Inferior parietal cortex (tissue), 1 donor: ENCODE results near the gene RASGRF1.
"Not testable (repeated sequence)": the region's sequence is repeated elsewhere in the genome, so short reads cannot be mapped to it uniquely, and the experiment has no call there.

ENCODE experiments used
- DNase-seq: peaks from one replicate; pipeline ENCODE4 v3.0.0-alpha.2; 2016; ENCODE audit errors: extremely low spot score

Gene RASGRF1

DNA sequence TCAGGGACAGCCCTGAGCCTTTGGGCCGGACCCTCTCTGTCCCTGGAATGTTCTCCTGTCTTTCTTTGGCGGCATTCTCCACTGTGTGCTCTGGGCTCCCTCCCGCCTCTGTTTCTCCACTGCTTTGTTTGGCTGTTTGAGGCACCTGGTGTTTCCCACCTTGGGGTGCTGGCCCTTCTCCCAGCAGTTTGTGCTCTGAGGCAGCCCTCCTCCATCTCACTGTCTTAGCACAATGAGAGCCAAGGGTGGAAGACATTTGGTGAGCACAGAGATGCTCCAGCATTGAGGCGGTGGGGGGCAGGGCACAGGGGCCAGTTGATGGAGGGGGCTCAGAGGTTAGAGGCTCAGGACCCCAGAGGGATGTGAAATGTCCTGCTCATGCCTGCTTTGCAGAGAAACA is 54.3 kb downstream of the RASGRF1 start:
- DNase-seq: no peak

- no peak for DNase-seq
Measured at GRCh38 chr15:79035814-79036213, 54.8 kb downstream of the RASGRF1 start.

DNA sequence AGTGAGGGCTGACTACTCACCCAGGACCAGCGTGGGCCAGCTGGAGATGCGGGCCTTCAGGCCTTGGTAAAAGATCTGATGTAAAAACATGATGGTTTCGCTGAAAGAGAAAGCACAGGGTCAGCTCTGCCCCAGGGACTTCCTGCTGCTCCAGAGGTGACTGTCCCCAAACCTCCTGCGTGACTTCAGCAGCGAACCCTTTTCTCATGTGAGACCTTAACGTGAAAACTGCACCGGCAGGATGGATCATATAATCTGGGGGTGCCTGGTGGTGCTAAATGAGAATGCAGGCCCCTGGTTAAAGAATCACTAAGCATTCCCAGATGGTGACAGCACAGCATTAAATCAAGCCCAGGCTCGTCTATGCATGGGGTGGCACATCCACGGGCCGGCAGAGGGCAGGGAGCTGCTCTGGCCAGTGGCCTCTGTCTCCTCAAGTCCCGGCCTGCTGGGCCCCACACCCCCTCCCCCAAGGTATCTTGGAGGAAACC is 55.4 kb downstream of the RASGRF1 start:
- DNase-seq: no peak

DNA sequence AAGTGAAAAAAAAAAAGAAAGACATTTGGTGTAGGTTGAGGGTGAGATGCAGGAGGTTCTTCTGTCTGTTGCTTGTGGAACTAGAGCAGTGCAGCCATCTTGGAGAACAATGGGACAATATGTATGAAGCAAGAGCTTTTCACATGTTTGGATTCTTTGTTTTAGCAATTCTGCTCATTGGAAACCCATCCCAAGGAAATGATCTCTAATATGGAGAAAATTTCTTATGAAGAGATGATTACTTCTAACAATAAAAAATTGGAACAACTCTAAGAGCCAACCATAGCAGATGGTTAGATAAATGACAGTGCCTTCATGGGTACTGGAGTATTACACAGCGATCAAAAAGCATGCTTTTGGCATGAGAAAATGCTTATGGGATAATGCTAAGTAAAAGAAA is 56.3 kb downstream of the RASGRF1 start:
- DNase-seq: no peak

DNA sequence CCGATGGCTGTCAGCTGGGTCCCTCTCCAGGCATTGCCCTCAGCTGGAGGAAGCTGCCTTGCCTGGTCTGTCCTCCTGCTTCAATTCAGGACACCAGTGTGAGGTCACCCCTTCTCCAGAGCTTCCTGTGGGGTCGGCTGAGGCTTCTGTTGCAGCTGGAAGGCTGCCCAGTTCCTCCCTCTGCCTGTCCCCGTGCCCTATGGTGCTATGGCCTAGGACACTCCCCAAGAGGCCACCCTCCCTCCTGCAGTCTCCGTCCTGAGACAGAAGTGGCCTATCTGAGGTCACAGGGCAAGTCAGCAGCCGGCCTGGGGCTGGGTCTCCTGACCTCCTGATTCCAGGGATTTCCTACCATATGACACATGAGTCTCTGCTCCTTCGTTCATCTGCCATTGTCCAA is 57.9 kb downstream of the RASGRF1 start:
- DNase-seq: no peak

- no peak for DNase-seq
Measured at GRCh38 chr15:79031821-79032220, 58.8 kb downstream of the RASGRF1 start.

DNA sequence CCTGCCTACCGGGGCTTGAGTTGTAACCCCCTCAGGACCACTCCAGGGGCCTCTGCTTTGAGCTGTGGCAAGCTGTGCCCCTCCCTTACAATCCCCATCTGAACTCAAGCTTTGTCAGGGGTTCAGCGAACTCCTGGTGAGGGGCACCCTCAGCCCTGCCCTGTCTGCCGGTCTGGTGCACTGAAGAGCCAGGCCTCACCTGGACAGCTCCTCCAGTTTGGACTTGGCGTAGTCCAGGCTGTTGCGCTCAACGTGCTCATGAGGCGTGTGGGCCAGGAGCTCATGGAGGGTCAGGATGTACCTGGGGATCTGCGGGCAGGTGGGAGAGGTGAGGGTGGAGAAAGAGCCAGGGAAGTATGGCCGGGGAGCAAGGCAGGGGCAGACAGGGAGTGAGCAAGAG is 59.4 kb downstream of the RASGRF1 start:
- no peak for DNase-seq

- DNase-seq: no peak
Measured at GRCh38 chr15:79030470-79030869, 60.1 kb downstream of the RASGRF1 start.

DNA sequence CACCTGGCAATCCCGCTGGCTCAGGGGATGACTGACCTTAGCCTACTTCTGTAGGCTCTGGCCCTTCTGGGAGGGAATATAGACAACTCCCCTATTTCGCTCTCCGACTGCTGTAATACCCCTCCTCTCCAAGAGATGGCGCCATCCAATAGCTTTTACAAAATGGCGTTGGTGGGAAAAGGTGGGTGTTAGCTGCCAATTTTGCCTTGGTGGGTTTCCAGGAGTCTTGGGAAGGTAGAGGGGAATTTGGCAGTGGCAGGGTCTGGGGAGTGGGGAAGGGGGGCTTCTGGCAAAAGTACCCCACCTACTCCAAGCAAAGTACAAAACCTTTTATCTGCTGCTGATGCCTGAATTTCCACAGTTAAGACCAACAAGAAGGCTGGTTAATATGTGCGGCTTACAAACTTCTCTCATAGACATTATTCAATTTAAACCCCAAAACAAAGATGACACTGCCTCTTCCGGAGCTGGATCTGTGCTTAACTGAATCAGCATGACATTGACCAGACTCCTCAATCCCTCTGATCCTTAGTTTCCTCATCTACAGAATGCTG is 62.1 kb downstream of the RASGRF1 start:
- DNase-seq: peak; percentile 85

- DNase-seq: no peak
Measured at GRCh38 chr15:79027532-79028410, 62.8 kb downstream of the RASGRF1 start.

DNA sequence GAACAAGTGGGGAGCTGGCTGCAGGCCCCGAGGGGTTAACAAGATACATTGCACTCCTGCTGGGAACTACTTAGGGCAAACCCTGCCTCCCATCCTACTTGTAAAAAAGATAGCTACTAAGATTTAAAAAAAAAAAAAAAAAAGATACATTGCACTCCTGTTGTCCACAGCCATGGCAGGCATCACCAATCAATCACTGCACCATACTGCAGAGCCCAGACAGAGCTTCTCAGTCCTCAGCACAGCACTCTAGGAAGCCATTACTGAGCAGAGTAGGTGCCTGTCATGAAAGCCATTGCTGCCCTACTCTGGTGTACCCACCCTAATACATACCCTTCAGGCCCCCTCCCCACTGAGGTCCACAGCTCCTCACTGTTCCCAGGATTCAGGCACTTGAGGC is 64.8 kb downstream of the RASGRF1 start:
- DNase-seq: no peak

GRCh38 chr15:79025201-79025600 is 65.4 kb downstream of the RASGRF1 start:
- no peak for DNase-seq

GRCh38 chr15:79024493-79024892 is 66.1 kb downstream of the RASGRF1 start:
- not testable (repeated sequence) for DNase-seq

DNA sequence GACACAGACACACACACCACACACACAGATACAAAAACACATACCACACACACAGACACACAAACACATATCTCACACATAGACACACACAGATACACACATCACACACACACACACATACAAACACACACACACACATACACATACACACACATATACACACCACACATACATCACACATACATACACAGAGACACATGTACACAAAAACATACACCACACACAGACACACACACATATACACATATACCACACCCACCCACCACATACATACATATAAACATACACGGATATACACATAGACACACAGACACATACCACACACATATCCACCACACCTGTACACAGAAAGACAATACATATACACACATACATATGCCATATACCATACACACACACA is 66.7 kb downstream of the RASGRF1 start:
- no peak for DNase-seq

GRCh38 chr15:79023546-79023890 is 67.1 kb downstream of the RASGRF1 start:
- DNase-seq: no peak

- no peak for DNase-seq
Measured at GRCh38 chr15:79018960-79019359, 71.6 kb downstream of the RASGRF1 start.

DNA sequence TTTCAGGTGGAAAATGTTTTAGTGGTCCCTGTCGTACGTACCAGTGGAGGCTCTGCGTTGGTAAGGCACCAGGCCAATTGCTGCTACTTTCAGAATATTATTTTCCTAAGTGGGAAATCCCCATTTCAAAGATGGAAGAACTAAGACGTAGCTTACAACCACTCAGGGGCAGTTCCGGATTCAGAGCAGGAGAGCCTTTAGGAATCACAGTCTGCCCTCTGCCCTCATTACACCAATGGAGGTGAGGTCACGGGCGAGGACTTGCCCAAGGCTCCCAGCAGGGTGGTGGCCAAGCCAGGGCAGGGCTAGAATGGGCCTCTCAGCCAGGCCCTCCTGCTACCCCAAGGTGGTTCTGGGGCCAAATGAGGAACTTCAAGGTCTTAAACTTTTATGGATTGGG is 72.6 kb downstream of the RASGRF1 start:
- DNase-seq: no peak

DNA sequence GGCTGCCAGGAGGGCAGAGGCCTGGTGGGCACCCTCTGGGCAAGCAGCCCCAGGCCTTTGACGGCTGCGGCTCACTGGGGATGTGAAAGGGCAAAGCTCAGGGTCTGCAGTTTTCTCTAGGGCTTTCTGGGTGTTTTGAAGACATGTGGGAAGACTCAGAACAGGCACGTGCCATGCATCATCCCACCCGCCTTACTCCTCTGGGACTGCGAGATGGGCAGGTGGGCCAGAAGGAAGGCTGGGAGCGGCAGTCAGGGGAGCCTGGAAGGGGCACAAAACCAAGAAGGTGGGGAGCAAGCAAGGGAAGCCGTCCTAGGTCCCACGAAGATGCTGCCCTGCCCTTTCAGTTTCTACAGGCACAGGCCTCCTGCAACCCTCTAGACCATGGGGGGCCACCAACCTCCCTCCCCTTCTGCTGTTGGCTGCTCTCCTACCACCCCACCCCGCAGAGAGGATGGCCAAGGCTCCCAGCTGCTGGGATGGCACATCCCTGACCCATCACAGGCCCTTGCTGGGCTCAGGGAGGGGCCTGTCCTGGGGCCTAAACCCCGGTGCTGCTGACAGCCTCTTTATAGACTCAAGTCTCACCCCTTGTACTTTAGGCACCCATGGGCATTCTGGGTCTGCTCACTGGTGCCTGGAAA is 73.9 kb downstream of the RASGRF1 start:
- no peak for DNase-seq

- no peak for DNase-seq
Measured at GRCh38 chr15:79015416-79015815, 75.2 kb downstream of the RASGRF1 start.

GRCh38 chr15:79010278-79010677 is 80.3 kb downstream of the RASGRF1 start:
- no peak for DNase-seq

- DNase-seq: no peak
Measured at GRCh38 chr15:79009379-79009778, 81.2 kb downstream of the RASGRF1 start.

DNA sequence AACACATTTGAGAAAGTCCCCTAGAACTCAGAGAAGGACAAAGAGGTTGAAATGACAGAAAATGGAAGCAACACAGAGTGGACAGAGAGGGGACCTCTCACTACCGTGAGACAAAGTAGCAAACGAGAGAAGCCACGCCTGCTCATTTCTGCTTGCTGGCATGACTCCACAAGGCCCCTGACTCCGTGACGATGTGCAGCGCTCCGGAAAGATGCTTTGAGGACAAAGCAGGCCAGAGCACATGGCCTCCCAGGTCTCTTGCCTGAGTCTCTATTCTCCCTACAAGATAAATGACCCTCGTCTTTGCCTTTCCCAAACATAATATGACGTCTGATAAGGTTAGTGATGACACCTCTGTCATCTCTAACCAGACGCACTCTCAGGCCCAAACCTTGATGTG is 81.9 kb downstream of the RASGRF1 start:
- no peak for DNase-seq

DNA sequence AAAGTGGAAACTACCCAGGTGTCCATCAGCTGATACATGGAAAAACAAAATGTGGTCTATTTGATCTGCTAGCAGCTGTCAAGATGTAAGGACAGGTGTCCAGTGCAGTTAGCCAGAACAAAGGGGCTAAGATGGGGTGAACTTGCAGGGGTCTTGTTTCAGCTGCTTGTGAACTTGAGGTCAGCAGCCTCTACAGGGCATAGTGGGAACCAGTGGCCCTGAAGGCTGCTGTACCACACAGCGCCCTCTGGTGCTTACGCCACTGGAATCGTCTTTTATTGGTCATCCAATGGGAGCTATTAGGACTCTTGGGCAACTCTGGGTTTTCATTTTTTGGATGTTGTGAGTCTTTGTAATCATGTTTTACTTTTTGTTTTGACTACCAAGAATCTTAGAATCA is 83.5 kb downstream of the RASGRF1 start:
- DNase-seq: peak; percentile 28
